ENCODE measurements around the gene STK39. TPM values are rescaled to one million over a fixed set of nuclear protein-coding genes. Genes with fewer than 3 reads are reported as not detected.

STK39 gene
- total RNA-seq, 1 donor from 2014 or later = 15.7 TPM

GRCh38 chr2:168185583-168186274, 61.7 kb downstream of the STK39 start:
- H3K27ac ChIP-seq (ENCODE audit: low read depth, low read length) = no peak overlapping the region
- no peak overlapping the region for H3K4me3 ChIP-seq (ENCODE audit: low read length in 3 of 3)
- H3K9me3 ChIP-seq (ENCODE audit: control insufficient read depth in 3 of 3, low read length in 3 of 3) = no peaks in the 10 kb centered on the region
- H3K4me1 ChIP-seq (ENCODE audit: control insufficient read depth in 3 of 3, insufficient read depth in 3 of 3, low read length in 3 of 3) = no peaks in the 10 kb centered on the region
- no peaks in the 10 kb centered on the region for H3K27me3 ChIP-seq (ENCODE audit: control insufficient read depth in 3 of 3, insufficient read depth in 3 of 3, low read length in 3 of 3)
- no peak overlapping the region for H3K9ac ChIP-seq (ENCODE audit: low read depth in 1 of 3, low read length in 3 of 3)
- H3K36me3 ChIP-seq (ENCODE audit: control insufficient read depth in 3 of 3, insufficient read depth in 3 of 3, low read length in 3 of 3) = peaks cover 0 to 2% (median 0%) of the 10 kb centered on the region in 3 donors

DNA sequence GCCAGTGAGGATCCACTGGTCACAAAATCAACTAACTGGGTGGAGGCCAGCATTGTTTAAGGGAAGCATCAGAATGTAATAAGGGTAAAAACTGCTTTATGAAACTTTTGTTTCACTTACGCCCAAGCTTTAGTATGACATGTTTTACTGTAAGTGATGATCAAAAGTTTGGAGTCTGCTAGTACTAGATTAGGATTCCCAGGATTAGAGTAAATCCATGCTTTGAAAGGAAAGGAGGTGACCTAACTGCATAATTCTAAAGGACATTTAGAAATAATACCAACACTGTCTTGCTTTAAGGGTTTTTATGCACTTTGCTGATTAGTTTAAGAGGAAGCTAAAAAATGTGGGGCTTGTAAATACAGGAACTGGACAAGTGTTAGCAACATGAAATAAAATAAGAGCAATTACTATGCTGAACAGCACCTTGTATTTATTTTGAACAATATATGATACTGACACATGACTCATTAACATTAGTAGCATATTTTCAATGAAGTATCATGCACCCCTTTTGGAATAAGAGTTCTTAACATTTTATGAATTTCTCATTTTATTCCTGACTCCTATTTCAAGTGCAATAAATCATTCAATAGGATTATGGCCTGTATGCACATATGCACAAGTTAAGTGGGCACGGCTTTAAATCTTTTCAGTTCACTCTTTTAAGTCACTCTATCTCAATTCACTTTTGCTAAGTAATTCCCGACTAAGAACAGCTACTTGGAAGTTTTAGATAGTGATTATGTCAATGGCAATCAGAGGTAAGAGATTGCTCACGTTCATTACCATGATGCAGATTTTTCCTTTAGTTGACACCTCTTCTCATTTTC, 62.5 kb downstream of the STK39 start:
- H3K4me1 ChIP-seq (ENCODE audit: control insufficient read depth in 3 of 3, insufficient read depth in 3 of 3, low read length in 3 of 3) = no peaks in the 10 kb centered on the region
- no peaks in the 10 kb centered on the region for H3K9me3 ChIP-seq (ENCODE audit: control insufficient read depth in 3 of 3, low read length in 3 of 3)
- H3K4me3 ChIP-seq (ENCODE audit: low read length in 3 of 3) = no peak overlapping the region
- peaks cover 0 to 2% (median 0%) of the 10 kb centered on the region in 3 donors for H3K36me3 ChIP-seq (ENCODE audit: control insufficient read depth in 3 of 3, insufficient read depth in 3 of 3, low read length in 3 of 3)
- no peaks in the 10 kb centered on the region for H3K27me3 ChIP-seq (ENCODE audit: control insufficient read depth in 3 of 3, insufficient read depth in 3 of 3, low read length in 3 of 3)
- H3K9ac ChIP-seq (ENCODE audit: low read depth in 1 of 3, low read length in 3 of 3) = no peak overlapping the region
- no peak overlapping the region for H3K27ac ChIP-seq (ENCODE audit: low read depth, low read length)

DNA sequence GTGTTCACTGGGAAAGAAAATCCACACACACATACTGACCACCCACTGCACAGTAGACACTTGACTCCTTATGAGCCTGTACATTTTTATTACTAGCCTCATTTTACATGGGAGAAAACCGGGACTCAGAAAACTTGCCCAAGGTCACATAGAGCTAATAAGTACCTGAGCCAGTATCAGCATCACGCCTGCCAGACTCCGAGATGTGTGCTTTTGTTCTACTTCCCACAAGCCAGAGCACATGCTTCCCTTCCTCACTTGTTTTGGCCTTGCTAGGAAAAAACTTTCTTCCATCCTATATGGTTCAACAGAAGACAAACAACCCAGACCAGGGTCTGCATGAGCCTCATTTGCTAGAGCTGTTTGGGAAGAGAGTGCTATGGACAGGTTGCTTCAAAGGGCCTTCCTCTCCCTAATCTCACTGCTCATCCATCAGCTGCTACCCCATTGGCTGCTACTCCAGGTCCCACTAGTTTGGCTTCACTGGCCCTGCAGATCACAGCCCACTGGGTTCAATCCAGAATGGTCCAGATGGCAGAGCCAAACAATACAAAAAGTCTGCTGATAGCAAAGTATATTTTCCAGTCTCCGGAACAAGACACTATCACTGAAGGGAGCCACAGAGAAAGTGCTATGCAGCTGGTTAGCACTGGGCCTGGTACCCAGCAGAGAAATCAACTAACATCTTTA, 63.9 kb downstream of the STK39 start:
- H3K9ac ChIP-seq (ENCODE audit: low read depth in 1 of 3, low read length in 3 of 3) = no peak overlapping the region
- H3K27me3 ChIP-seq (ENCODE audit: control insufficient read depth in 3 of 3, insufficient read depth in 3 of 3, low read length in 3 of 3) = no peaks in the 10 kb centered on the region
- no peaks in the 10 kb centered on the region for H3K9me3 ChIP-seq (ENCODE audit: control insufficient read depth in 3 of 3, low read length in 3 of 3)
- H3K36me3 ChIP-seq (ENCODE audit: control insufficient read depth in 3 of 3, insufficient read depth in 3 of 3, low read length in 3 of 3) = peaks cover 0 to 2% (median 0%) of the 10 kb centered on the region in 3 donors
- H3K27ac ChIP-seq (ENCODE audit: low read depth, low read length) = no peak overlapping the region
- no peaks in the 10 kb centered on the region for H3K4me1 ChIP-seq (ENCODE audit: control insufficient read depth in 3 of 3, insufficient read depth in 3 of 3, low read length in 3 of 3)
- no peak overlapping the region for H3K4me3 ChIP-seq (ENCODE audit: low read length in 3 of 3)

- H3K4me1 ChIP-seq (ENCODE audit: control insufficient read depth in 3 of 3, insufficient read depth in 3 of 3, low read length in 3 of 3) = no peaks in the 10 kb centered on the region
- H3K4me3 ChIP-seq (ENCODE audit: low read length in 3 of 3) = no peak overlapping the region
- no peaks in the 10 kb centered on the region for H3K27me3 ChIP-seq (ENCODE audit: control insufficient read depth in 3 of 3, insufficient read depth in 3 of 3, low read length in 3 of 3)
- no peak overlapping the region for H3K27ac ChIP-seq (ENCODE audit: low read depth, low read length)
- peaks cover 0 to 2% (median 0%) of the 10 kb centered on the region in 3 donors for H3K36me3 ChIP-seq (ENCODE audit: control insufficient read depth in 3 of 3, insufficient read depth in 3 of 3, low read length in 3 of 3)
- H3K9ac ChIP-seq (ENCODE audit: low read depth in 1 of 3, low read length in 3 of 3) = no peak overlapping the region
- H3K9me3 ChIP-seq (ENCODE audit: control insufficient read depth in 3 of 3, low read length in 3 of 3) = no peaks in the 10 kb centered on the region
Measured at GRCh38 chr2:168182550-168183249, 64.7 kb downstream of the STK39 start.

GRCh38 chr2:168181825-168182224, 65.6 kb downstream of the STK39 start:
- H3K9ac ChIP-seq (ENCODE audit: low read depth in 1 of 3, low read length in 3 of 3) = no peak overlapping the region
- peaks cover 0 to 2% (median 0%) of the 10 kb centered on the region in 3 donors for H3K36me3 ChIP-seq (ENCODE audit: control insufficient read depth in 3 of 3, insufficient read depth in 3 of 3, low read length in 3 of 3)
- H3K4me1 ChIP-seq (ENCODE audit: control insufficient read depth in 3 of 3, insufficient read depth in 3 of 3, low read length in 3 of 3) = no peaks in the 10 kb centered on the region
- no peak overlapping the region for H3K27ac ChIP-seq (ENCODE audit: low read depth, low read length)
- H3K27me3 ChIP-seq (ENCODE audit: control insufficient read depth in 3 of 3, insufficient read depth in 3 of 3, low read length in 3 of 3) = no peaks in the 10 kb centered on the region
- H3K4me3 ChIP-seq (ENCODE audit: low read length in 3 of 3) = no peak overlapping the region
- no peaks in the 10 kb centered on the region for H3K9me3 ChIP-seq (ENCODE audit: control insufficient read depth in 3 of 3, low read length in 3 of 3)

DNA sequence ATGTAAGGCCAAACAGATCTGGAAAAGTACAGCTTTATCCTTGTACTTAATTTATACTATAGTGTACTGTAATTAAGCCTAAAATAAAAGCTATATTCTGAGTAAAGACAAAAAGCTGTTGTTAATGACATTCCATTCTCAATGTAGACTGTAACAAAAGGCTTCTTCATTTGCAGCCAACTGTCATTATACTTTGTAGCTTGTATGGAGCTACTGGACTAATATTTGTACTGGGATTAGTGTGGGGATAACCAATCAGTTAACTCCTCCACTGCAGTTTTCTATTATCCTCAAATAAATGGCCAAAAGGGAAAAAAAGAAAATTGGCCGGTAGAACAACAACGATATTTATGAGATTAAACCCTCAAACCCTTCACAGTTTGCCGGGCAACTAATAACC, 66.5 kb downstream of the STK39 start:
- no peak overlapping the region for H3K9ac ChIP-seq (ENCODE audit: low read depth in 1 of 3, low read length in 3 of 3)
- no peak overlapping the region for H3K4me3 ChIP-seq (ENCODE audit: low read length in 3 of 3)
- peaks cover 0 to 2% (median 0%) of the 10 kb centered on the region in 3 donors for H3K36me3 ChIP-seq (ENCODE audit: control insufficient read depth in 3 of 3, insufficient read depth in 3 of 3, low read length in 3 of 3)
- H3K27me3 ChIP-seq (ENCODE audit: control insufficient read depth in 3 of 3, insufficient read depth in 3 of 3, low read length in 3 of 3) = no peaks in the 10 kb centered on the region
- no peaks in the 10 kb centered on the region for H3K4me1 ChIP-seq (ENCODE audit: control insufficient read depth in 3 of 3, insufficient read depth in 3 of 3, low read length in 3 of 3)
- H3K27ac ChIP-seq (ENCODE audit: low read depth, low read length) = no peak overlapping the region
- no peaks in the 10 kb centered on the region for H3K9me3 ChIP-seq (ENCODE audit: control insufficient read depth in 3 of 3, low read length in 3 of 3)

DNA sequence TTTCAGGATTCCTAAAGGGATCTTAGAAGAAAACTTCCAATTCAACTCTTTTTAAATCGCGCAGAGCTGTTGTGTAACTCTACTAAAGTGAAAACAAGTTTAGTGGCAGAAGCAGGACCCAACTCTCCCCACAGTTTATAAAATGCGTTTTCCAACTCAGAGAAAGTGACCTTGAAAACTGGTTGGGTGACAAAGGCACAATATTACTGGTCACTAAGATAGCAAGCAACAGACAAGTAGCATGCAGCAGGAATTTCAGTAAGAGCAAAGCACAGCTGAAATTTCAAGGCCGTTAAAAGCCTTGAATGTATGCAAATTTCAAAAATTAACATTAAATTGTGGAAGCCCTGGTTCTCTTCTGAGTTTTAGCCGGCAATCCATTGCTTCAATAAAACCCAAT, 66.9 kb downstream of the STK39 start:
- no peaks in the 10 kb centered on the region for H3K9me3 ChIP-seq (ENCODE audit: control insufficient read depth in 3 of 3, low read length in 3 of 3)

GRCh38 chr2:168179592-168179991, 67.8 kb downstream of the STK39 start:
- Histone ChIP-seq H3K27me3 (ENCODE audit: control insufficient read depth in 3 of 3, insufficient read depth in 3 of 3, low read length in 3 of 3) (no peaks in the 10 kb centered on the region), H3K9me3 (ENCODE audit: control insufficient read depth in 3 of 3, low read length in 3 of 3) (no peaks in the 10 kb centered on the region), H3K4me1 (ENCODE audit: control insufficient read depth in 3 of 3, insufficient read depth in 3 of 3, low read length in 3 of 3) (no peaks in the 10 kb centered on the region), H3K36me3 (ENCODE audit: control insufficient read depth in 3 of 3, insufficient read depth in 3 of 3, low read length in 3 of 3) (peaks cover 0 to 2% (median 0%) of the 10 kb centered on the region in 3 donors), H3K27ac (ENCODE audit: low read depth, low read length) (no peak overlapping the region), H3K9ac (ENCODE audit: low read depth in 1 of 3, low read length in 3 of 3) (no peak overlapping the region), H3K4me3 (ENCODE audit: low read length in 3 of 3) (no peak overlapping the region)

More for the DNA sequence above, 66.9 kb downstream of the STK39 start:
- H3K27ac ChIP-seq (ENCODE audit: low read depth, low read length) = no peak overlapping the region
- no peaks in the 10 kb centered on the region for H3K27me3 ChIP-seq (ENCODE audit: control insufficient read depth in 3 of 3, insufficient read depth in 3 of 3, low read length in 3 of 3)
- H3K4me3 ChIP-seq (ENCODE audit: low read length in 3 of 3) = no peak overlapping the region
- no peaks in the 10 kb centered on the region for H3K4me1 ChIP-seq (ENCODE audit: control insufficient read depth in 3 of 3, insufficient read depth in 3 of 3, low read length in 3 of 3)
- no peak overlapping the region for H3K9ac ChIP-seq (ENCODE audit: low read depth in 1 of 3, low read length in 3 of 3)
- H3K36me3 ChIP-seq (ENCODE audit: control insufficient read depth in 3 of 3, insufficient read depth in 3 of 3, low read length in 3 of 3) = peaks cover 0 to 2% (median 0%) of the 10 kb centered on the region in 3 donors

DNA sequence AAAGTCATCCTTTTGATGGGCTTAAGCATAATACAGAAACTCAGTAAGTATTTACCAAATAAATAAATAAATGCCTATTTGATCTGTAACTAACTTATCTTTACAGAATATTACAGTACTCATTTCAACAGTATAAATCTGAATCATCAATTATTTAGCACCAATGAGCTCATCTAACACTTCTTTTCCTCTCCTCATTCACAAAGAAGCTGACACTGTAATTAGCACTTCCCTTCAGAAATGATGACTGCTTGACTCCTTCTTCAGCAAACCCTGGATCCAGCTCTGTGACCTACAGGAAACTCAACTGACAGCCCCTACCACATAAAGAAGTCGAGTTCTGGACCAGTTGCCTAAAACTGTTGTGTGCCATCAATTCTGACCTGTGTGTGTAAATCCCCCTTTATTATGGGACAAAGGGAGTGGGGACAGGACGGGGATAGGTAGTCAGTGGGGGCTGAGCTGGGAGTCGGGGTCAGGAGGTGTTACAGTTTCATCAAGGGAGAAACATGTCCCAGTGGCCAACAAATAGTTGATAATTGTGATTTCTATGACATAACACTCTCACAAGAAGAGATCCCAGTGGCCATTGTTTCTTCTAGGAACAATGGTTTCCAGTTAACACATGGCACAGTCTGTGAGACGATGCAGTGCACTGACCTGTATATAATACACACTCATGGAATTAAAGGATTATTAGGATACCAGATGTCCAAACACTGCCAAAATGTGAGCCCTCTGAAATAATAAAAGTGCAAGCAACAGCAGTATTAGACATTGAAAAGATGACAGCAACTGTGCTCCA, 68.7 kb downstream of the STK39 start:
- H3K4me3 ChIP-seq (ENCODE audit: low read length in 3 of 3) = no peak overlapping the region
- no peak overlapping the region for H3K9ac ChIP-seq (ENCODE audit: low read depth in 1 of 3, low read length in 3 of 3)
- H3K27me3 ChIP-seq (ENCODE audit: control insufficient read depth in 3 of 3, insufficient read depth in 3 of 3, low read length in 3 of 3) = no peaks in the 10 kb centered on the region
- H3K9me3 ChIP-seq (ENCODE audit: control insufficient read depth in 3 of 3, low read length in 3 of 3) = no peaks in the 10 kb centered on the region
- no peaks in the 10 kb centered on the region for H3K4me1 ChIP-seq (ENCODE audit: control insufficient read depth in 3 of 3, insufficient read depth in 3 of 3, low read length in 3 of 3)
- H3K27ac ChIP-seq (ENCODE audit: low read depth, low read length) = no peak overlapping the region
- peaks cover 0 to 2% (median 0%) of the 10 kb centered on the region in 3 donors for H3K36me3 ChIP-seq (ENCODE audit: control insufficient read depth in 3 of 3, insufficient read depth in 3 of 3, low read length in 3 of 3)
